Measurements from ENCODE around the gene DLG2. TPM values are rescaled to one million over a fixed set of nuclear protein-coding genes. Genes with fewer than 3 reads are reported as not detected.

DLG2 gene
- total RNA-seq, 1 donor from 2014 or later = 0.26 TPM

GRCh38 chr11:85551881-85552280 lies 75.3 kb downstream of the DLG2 start:
- no peak for DNase-seq (ENCODE audit: low read depth)
- TF ChIP-seq, protein P1, sequence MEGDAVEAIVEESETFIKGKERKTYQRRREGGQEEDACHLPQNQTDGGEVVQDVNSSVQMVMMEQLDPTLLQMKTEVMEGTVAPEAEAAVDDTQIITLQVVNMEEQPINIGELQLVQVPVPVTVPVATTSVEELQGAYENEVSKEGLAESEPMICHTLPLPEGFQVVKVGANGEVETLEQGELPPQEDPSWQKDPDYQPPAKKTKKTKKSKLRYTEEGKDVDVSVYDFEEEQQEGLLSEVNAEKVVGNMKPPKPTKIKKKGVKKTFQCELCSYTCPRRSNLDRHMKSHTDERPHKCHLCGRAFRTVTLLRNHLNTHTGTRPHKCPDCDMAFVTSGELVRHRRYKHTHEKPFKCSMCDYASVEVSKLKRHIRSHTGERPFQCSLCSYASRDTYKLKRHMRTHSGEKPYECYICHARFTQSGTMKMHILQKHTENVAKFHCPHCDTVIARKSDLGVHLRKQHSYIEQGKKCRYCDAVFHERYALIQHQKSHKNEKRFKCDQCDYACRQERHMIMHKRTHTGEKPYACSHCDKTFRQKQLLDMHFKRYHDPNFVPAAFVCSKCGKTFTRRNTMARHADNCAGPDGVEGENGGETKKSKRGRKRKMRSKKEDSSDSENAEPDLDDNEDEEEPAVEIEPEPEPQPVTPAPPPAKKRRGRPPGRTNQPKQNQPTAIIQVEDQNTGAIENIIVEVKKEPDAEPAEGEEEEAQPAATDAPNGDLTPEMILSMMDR (IDR thresholded peaks at IDR 0.05; ENCODE audit: insufficient read depth, low read length, severe bottlenecking) = no peak
- Histone ChIP-seq H3K36me3 (ENCODE audit: control insufficient read depth, insufficient read depth, low read length) (no peaks in the 10 kb centered on the region), H3K27me3 (ENCODE audit: control insufficient read depth, insufficient read depth, low read length) (no peaks in the 10 kb centered on the region), H3K4me3 (ENCODE audit: low read depth, low read length) (no peak overlapping the region)
- no peak for FAIRE-seq

GRCh38 chr11:85541683-85542082 lies 85.5 kb downstream of the DLG2 start:
- no peaks in the 10 kb centered on the region for H3K36me3 ChIP-seq (ENCODE audit: control insufficient read depth, insufficient read depth, low read length)
- no peaks in the 10 kb centered on the region for H3K27me3 ChIP-seq (ENCODE audit: control insufficient read depth, insufficient read depth, low read length)
- no peak overlapping the region for H3K4me3 ChIP-seq (ENCODE audit: low read depth, low read length)
- DNase-seq (ENCODE audit: low read depth) (no peak), FAIRE-seq (no peak)
- TF ChIP-seq, protein P1 (IDR thresholded peaks at IDR 0.05; ENCODE audit: insufficient read depth, low read length, severe bottlenecking) = no peak

DNA sequence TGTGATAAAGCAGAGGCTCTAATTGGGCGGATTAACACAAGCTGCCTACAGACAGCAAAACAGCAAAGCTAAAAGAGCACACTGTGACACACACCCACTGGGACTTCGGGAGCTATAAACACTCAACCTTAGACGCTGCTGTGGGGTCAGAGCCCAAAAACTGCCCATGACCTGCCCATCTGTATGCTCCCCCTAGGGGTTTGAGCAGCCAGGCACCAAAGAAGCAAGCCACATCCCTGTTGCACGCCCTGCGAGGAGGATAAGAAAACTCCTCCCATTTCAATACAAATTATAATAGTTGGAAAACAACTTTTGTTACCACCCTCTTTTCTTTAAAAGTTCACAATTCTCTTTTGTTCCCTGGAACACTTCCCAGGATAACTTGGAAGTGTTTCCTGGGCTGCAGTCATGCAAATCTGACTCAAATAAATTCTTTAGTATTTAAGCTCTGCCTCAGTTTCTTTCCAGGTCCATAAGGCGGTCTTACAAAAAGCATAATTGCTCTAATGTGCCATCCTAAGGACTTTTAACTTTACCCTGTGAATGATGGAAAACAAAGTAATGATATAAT lies 86.4 kb downstream of the DLG2 start:
- FAIRE-seq (no peak), DNase-seq (ENCODE audit: low read depth) (no peak)
- Histone ChIP-seq H3K36me3 (ENCODE audit: control insufficient read depth, insufficient read depth, low read length) (no peaks in the 10 kb centered on the region), H3K4me3 (ENCODE audit: low read depth, low read length) (no peak overlapping the region), H3K27me3 (ENCODE audit: control insufficient read depth, insufficient read depth, low read length) (no peaks in the 10 kb centered on the region)
- TF ChIP-seq, protein P1 (IDR thresholded peaks at IDR 0.05; ENCODE audit: insufficient read depth, low read length, severe bottlenecking) = no peak

- no peak for DNase-seq (ENCODE audit: low read depth)
- Histone ChIP-seq H3K27me3 (ENCODE audit: control insufficient read depth, insufficient read depth, low read length) (no peaks in the 10 kb centered on the region), H3K36me3 (ENCODE audit: control insufficient read depth, insufficient read depth, low read length) (no peaks in the 10 kb centered on the region), H3K4me3 (ENCODE audit: low read depth, low read length) (no peak overlapping the region)
- TF ChIP-seq, protein P1 (IDR thresholded peaks at IDR 0.05; ENCODE audit: insufficient read depth, low read length, severe bottlenecking) = no peak
- no peak for FAIRE-seq
These were observed 87.0 kb downstream of the DLG2 start for GRCh38 chr11:85540181-85540580.

- TF ChIP-seq, protein P1 (IDR thresholded peaks at IDR 0.05; ENCODE audit: insufficient read depth, low read length, severe bottlenecking) = no peak
- no peak for FAIRE-seq
- H3K36me3 ChIP-seq (ENCODE audit: control insufficient read depth, insufficient read depth, low read length) = no peaks in the 10 kb centered on the region
These were observed 87.4 kb downstream of the DLG2 start for GRCh38 chr11:85539740-85540139.

More at GRCh38 chr11:85539740-85540139, 87.4 kb downstream of the DLG2 start:
- H3K27me3 ChIP-seq (ENCODE audit: control insufficient read depth, insufficient read depth, low read length) = no peaks in the 10 kb centered on the region
- H3K4me3 ChIP-seq (ENCODE audit: low read depth, low read length) = no peak overlapping the region
- DNase-seq (ENCODE audit: low read depth) = no peak

Data from bronchial epithelial cell (primary cell).